Liver (tissue), 3 donors: ENCODE results near the gene KIF22.

Experiments
- CTCF ChIP-seq: fragments of 150-350 bp; IDR thresholded peaks from 2 replicates; pipeline ENCODE4 v1.5.1; 2017; ENCODE audit warnings: improper control_type of control experiment, low read depth, low read length; ENCODE audit not compliant: missing input control
- EGR1 ChIP-seq, 2 donors: IDR thresholded peaks; 2 replicates each; pipeline ENCODE4 v1.6.1; 2016 to 2018; ENCODE audit warnings: antibody characterized with exemption in 2 of 2, low read depth in 2 of 2
- FOXA1 ChIP-seq: IDR thresholded peaks from 2 replicates; pipeline ENCODE4 v1.6.1; 2016; ENCODE audit warnings: antibody characterized with exemption
- GABPA ChIP-seq, 2 donors: IDR thresholded peaks in 1 of 2; conservative IDR thresholded peaks in 1 of 2; 2 replicates each; pipeline ENCODE4 v1.6.1; 2016; ENCODE audit warnings: antibody characterized with exemption in 2 of 2, mild to moderate bottlenecking in 1 of 2, moderate library complexity in 1 of 2
- HNF4G ChIP-seq: IDR thresholded peaks from 2 replicates; pipeline ENCODE4 v1.6.1; 2016; ENCODE audit warnings: antibody characterized with exemption
- JUND ChIP-seq, 2 donors: IDR thresholded peaks; 2 replicates each; pipeline ENCODE4 v1.6.1; 2016; ENCODE audit warnings: antibody characterized with exemption in 2 of 2
- RAD21 ChIP-seq, 2 donors: IDR thresholded peaks; 2 replicates each; pipeline ENCODE4 v1.6.1; 2016; ENCODE audit warnings: antibody characterized with exemption in 2 of 2, mild to moderate bottlenecking in 2 of 2
- RXRA ChIP-seq, 2 donors: IDR thresholded peaks; 2 replicates each; pipeline ENCODE4 v1.6.1; 2017 to 2018; ENCODE audit warnings: antibody characterized with exemption in 2 of 2, mild to moderate bottlenecking in 1 of 2
- SP1 ChIP-seq: IDR thresholded peaks from 2 replicates; pipeline ENCODE4 v1.6.1; 2018; ENCODE audit warnings: antibody characterized with exemption, mild to moderate bottlenecking
- TAF1 ChIP-seq: conservative IDR thresholded peaks from 2 replicates; pipeline ENCODE4 v1.6.1; 2016; ENCODE audit warnings: antibody characterized with exemption, mild to moderate bottlenecking
- YY1 ChIP-seq: IDR thresholded peaks from 2 replicates; pipeline ENCODE4 v1.6.1; 2016; ENCODE audit warnings: antibody characterized with exemption, mild to moderate bottlenecking
- TF ChIP-seq, protein P1 (sequence below): IDR thresholded peaks from 2 replicates; pipeline ENCODE4 v1.6.1; 2016; ENCODE audit warnings: antibody characterized with exemption, mild to moderate bottlenecking
- TF ChIP-seq, protein P2 (sequence below): IDR thresholded peaks from 2 replicates; pipeline ENCODE4 v1.6.1; 2016; ENCODE audit warnings: antibody characterized with exemption
- TF ChIP-seq, protein P3 (sequence below): IDR thresholded peaks from 2 replicates; pipeline ENCODE4 v1.6.1; 2016; ENCODE audit warnings: antibody characterized with exemption
- donor health status: healthy.
- donor health status: healthy.

DNA sequence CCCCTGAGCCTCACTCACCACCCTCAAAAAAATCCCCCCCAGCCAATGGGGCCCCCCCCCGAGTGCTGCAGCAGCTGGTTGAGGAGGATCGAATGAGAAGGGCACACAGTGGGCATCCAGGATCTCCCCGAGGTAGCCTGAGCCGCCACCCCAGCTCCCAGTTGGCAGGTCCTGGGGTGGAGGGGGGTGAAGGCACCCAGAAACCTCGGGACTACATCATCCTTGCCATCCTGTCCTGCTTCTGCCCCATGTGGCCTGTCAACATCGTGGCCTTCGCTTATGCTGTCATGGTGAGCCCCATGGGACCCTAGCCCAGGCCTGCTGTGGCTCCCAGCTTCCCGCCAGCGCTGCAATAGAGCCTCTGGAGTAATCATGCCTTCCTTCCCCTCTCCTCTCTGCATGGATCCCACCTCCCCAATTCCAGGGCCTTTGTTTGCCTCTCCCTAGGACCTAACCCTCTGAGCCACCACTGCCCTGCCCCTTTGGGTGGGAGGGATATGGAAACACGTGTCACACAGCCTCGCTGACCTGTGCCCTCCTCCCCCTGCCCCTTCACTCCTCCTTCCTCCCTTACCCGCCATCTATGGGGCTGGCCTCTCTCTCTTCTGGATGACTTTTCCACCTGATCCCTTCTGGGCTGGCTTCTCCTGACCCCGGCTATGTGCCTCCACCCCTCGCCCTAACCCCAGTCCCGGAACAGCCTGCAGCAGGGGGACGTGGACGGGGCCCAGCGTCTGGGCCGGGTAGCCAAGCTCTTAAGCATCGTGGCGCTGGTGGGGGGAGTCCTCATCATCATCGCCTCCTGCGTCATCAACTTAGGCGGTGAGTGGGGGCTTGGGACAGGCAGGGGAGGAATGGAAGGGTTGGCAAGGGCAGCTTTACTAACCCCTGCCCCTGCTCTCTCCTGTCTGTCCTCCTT lies 23.4 kb downstream of the KIF22 start:
- TF ChIP-seq CTCF: no peak
- TF ChIP-seq JUND (IDR thresholded peaks at IDR 0.05): no peak
- no peak for TF ChIP-seq HNF4G
- TF ChIP-seq SP1: no peak
- no peak for TF ChIP-seq EGR1 (IDR thresholded peaks at IDR 0.05; ENCODE audit: low read depth in 2 of 2)
- TF ChIP-seq RAD21 (IDR thresholded peaks at IDR 0.05): no peak
- no peak for TF ChIP-seq YY1
- TF ChIP-seq, protein P1, sequence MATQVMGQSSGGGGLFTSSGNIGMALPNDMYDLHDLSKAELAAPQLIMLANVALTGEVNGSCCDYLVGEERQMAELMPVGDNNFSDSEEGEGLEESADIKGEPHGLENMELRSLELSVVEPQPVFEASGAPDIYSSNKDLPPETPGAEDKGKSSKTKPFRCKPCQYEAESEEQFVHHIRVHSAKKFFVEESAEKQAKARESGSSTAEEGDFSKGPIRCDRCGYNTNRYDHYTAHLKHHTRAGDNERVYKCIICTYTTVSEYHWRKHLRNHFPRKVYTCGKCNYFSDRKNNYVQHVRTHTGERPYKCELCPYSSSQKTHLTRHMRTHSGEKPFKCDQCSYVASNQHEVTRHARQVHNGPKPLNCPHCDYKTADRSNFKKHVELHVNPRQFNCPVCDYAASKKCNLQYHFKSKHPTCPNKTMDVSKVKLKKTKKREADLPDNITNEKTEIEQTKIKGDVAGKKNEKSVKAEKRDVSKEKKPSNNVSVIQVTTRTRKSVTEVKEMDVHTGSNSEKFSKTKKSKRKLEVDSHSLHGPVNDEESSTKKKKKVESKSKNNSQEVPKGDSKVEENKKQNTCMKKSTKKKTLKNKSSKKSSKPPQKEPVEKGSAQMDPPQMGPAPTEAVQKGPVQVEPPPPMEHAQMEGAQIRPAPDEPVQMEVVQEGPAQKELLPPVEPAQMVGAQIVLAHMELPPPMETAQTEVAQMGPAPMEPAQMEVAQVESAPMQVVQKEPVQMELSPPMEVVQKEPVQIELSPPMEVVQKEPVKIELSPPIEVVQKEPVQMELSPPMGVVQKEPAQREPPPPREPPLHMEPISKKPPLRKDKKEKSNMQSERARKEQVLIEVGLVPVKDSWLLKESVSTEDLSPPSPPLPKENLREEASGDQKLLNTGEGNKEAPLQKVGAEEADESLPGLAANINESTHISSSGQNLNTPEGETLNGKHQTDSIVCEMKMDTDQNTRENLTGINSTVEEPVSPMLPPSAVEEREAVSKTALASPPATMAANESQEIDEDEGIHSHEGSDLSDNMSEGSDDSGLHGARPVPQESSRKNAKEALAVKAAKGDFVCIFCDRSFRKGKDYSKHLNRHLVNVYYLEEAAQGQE: no peak
- TF ChIP-seq, protein P2, sequence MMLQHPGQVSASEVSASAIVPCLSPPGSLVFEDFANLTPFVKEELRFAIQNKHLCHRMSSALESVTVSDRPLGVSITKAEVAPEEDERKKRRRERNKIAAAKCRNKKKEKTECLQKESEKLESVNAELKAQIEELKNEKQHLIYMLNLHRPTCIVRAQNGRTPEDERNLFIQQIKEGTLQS: no peak
- TF ChIP-seq FOXA1: no peak
- TF ChIP-seq, protein P3, sequence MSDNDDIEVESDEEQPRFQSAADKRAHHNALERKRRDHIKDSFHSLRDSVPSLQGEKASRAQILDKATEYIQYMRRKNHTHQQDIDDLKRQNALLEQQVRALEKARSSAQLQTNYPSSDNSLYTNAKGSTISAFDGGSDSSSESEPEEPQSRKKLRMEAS: no peak
- no peak for TF ChIP-seq GABPA (IDR thresholded peaks at IDR 0.05 in 1 of 2, conservative IDR thresholded peaks at IDR 0.05 in 1 of 2)
- TF ChIP-seq TAF1: no peak
- TF ChIP-seq RXRA (IDR thresholded peaks at IDR 0.05): no peak
